HCT116 (cell line): ENCODE measurements around the gene GABPB2. TPM values are rescaled to one million over a fixed set of nuclear protein-coding genes. Genes with fewer than 3 reads are reported as not detected.

Source experiments
- ATAC-seq: fragments of 200-7000 bp; cut with Tn5 transposase; 2 replicates; pipeline ENCODE4 v1.9.1; 2020; ENCODE audit warnings: mild to moderate bottlenecking, moderate library complexity
- BruUV-seq: library from RNA; stranded (reverse); fragments of 400-500 nt; replicated peaks from 2 replicates; lab custom pipeline; 2021; lab: Mats Ljungman, UMichigan
- CTCF ChIA-PET: fragments of 300-600 bp; sonication (Branson Sonifier 250); formaldehyde crosslinking; loops from one replicate; lab custom pipeline; 2021; ENCODE audit warnings: antibody characterized with exemption; lab: Charles Lee
- POLR2A ChIA-PET: fragments of 300-600, 350-600 bp; sonication (Branson Sonifier 250); formaldehyde crosslinking; loops from one replicate; lab custom pipeline; 2021; ENCODE audit warnings: antibody characterized with exemption; lab: Charles Lee
- RAD21 ChIA-PET, 2 experiments: fragments of 300-600 bp; sonication (Branson Sonifier 250); formaldehyde crosslinking; loops; one replicate each; lab custom pipeline; 2023; ENCODE audit warnings: low total read pairs in 2 of 2; ENCODE audit not compliant: uncharacterized antibody in 2 of 2, unreplicated experiment in 2 of 2, low non-redundant PET in 1 of 2; lab: Charles Lee
- DNase-seq: peaks from one replicate; pipeline ENCODE4 v3.0.0-alpha.2; 2010; ENCODE audit warnings: low read depth, low spot score
- H2AFZ ChIP-seq: fragments of 200-600 bp; shearing (Covaris generic), sonication (generic); 2 replicates; pipeline ENCODE4 v1.6.1; 2017; ENCODE audit warnings: low read depth, mixed run types, mixed read lengths, antibody characterized with exemption, low read length; ENCODE audit not compliant: poor library complexity, severe bottlenecking
- H3K27ac ChIP-seq: 2 replicates; pipeline ENCODE4 v1.5.1; 2012; ENCODE audit warnings: low read depth, low read length
- H3K27me3 ChIP-seq: fragments of 200-600 bp; sonication (generic); 2 replicates; pipeline ENCODE4 v1.6.1; 2016; ENCODE audit warnings: mixed run types, low read length, mixed read lengths; ENCODE audit not compliant: insufficient read depth
- H3K36me3 ChIP-seq, 2 experiments: fragments of 200-500 bp in 1 of 2; fragments of 200-600 bp in 1 of 2; sonication (Bioruptor generic) in 1 of 2; sonication (generic) in 1 of 2; 2 replicates each; pipeline versions ENCODE4 v1.5.1 to v1.6.1; 2014 to 2016; ENCODE audit warnings: low read length in 2 of 2, inconsistent platforms in 1 of 2, mixed read lengths in 1 of 2, mixed run types in 1 of 2; ENCODE audit not compliant: insufficient read depth in 2 of 2, control insufficient read depth in 1 of 2
- H3K4me1 ChIP-seq, 2 experiments: fragments of 200-600 bp in 1 of 2; sonication (generic) in 1 of 2; 2 replicates each; pipeline versions ENCODE4 v1.5.1 to v1.6.1; 2012 to 2017; ENCODE audit warnings: low read length in 2 of 2, inconsistent platforms in 1 of 2, mild to moderate bottlenecking in 1 of 2, mixed read lengths in 1 of 2, mixed run types in 1 of 2, moderate library complexity in 1 of 2; ENCODE audit not compliant: insufficient read depth in 2 of 2, control insufficient read depth in 1 of 2
- H3K4me2 ChIP-seq: fragments of 200-600 bp; sonication (generic); 2 replicates; pipeline ENCODE4 v1.6.1; 2017; ENCODE audit warnings: mixed run types, low read length, mixed read lengths
- H3K4me3 ChIP-seq, 2 experiments: fragments of 200-600 bp in 1 of 2; sonication (generic) in 1 of 2; replicated peaks in 1 of 2; 2 replicates each; pipeline ENCODE4 v1.5.1; 2011 to 2016; ENCODE audit warnings: low read length in 2 of 2, control low read depth in 1 of 2, low read depth in 1 of 2, mild to moderate bottlenecking in 1 of 2, mixed read lengths in 1 of 2, mixed run types in 1 of 2
- H3K79me2 ChIP-seq: fragments of 200-600 bp; sonication (generic); 2 replicates; pipeline ENCODE4 v1.6.1; 2017; ENCODE audit warnings: mild to moderate bottlenecking, mixed run types, low read length, moderate library complexity, mixed read lengths; ENCODE audit not compliant: insufficient read depth
- H3K9ac ChIP-seq: fragments of 200-600 bp; sonication (generic); 2 replicates; pipeline ENCODE4 v1.6.1; 2016; ENCODE audit warnings: low read length, mixed read lengths
- H3K9me2 ChIP-seq: fragments of 200-600 bp; sonication (generic), shearing (Covaris generic); 2 replicates; pipeline ENCODE4 v1.6.1; 2017; ENCODE audit warnings: mixed run types, mild to moderate bottlenecking, moderate library complexity; ENCODE audit not compliant: insufficient read depth
- H3K9me3 ChIP-seq, 2 experiments: fragments of 200-500 bp in 1 of 2; fragments of 200-600 bp in 1 of 2; sonication (Bioruptor generic) in 1 of 2; sonication (generic) in 1 of 2; 2 replicates each; pipeline ENCODE4 v1.6.1; 2014 to 2017; ENCODE audit warnings: low read length in 2 of 2, mixed read lengths in 2 of 2, inconsistent platforms in 1 of 2, low read depth in 1 of 2, mild to moderate bottlenecking in 1 of 2, mixed run types in 1 of 2, moderate library complexity in 1 of 2; ENCODE audit not compliant: control insufficient read depth in 1 of 2, insufficient read depth in 1 of 2
- H4K20me1 ChIP-seq: fragments of 200-600 bp; sonication (generic), shearing (Covaris generic); 2 replicates; pipeline ENCODE4 v1.6.1; 2017; ENCODE audit warnings: mixed run types, mild to moderate bottlenecking, moderate library complexity; ENCODE audit not compliant: insufficient read depth
- CEBPB ChIP-seq: IDR thresholded peaks from 2 replicates; pipeline ENCODE4 v1.6.1; 2012; ENCODE audit warnings: low read depth
- CTCF ChIP-seq, 3 experiments: fragments of 200-600 bp in 1 of 3; sonication (generic) in 1 of 3; IDR thresholded peaks in 2 of 3; conservative IDR thresholded peaks in 1 of 3; 2 replicates each; pipeline ENCODE4 v1.5.1; 2012 to 2017; ENCODE audit warnings: low read depth in 2 of 3, low read length in 2 of 3, antibody characterized with exemption in 1 of 3, borderline replicate concordance in 1 of 3, control low read depth in 1 of 3, mild to moderate bottlenecking in 1 of 3, mixed read lengths in 1 of 3, mixed run types in 1 of 3, moderate library complexity in 1 of 3; ENCODE audit not compliant: insufficient read depth in 1 of 3
- ZBTB33 ChIP-seq: IDR thresholded peaks from 2 replicates; pipeline ENCODE4 v1.6.1; 2011; ENCODE audit warnings: mild to moderate bottlenecking, low read length, moderate library complexity; ENCODE audit not compliant: insufficient replicate concordance; ENCODE audit errors: extremely low read depth
- intact Hi-C: fragments of 100-400 bp; cut with micrococcal nuclease; formaldehyde crosslinking; loops from 2 replicates; pipeline ENCODE4 v1.10.0; 2022
- total RNA-seq: library from RNA; stranded (reverse); gene quantifications from one replicate; pipeline ENCODE4 v1.2.1, GENCODE V29; 2021; ENCODE audit not compliant: unreplicated experiment

GABPB2 gene
- total RNA-seq, 1 experiment from 2014 or later: 7.7 TPM

- Histone ChIP-seq H3K79me2 (no peaks in the 10 kb centered on the region), H3K9me2 (no peaks in the 10 kb centered on the region), H4K20me1 (no peaks in the 10 kb centered on the region), H3K27ac (no peak overlapping the region), H3K36me3 (no peaks in the 10 kb centered on the region), H3K4me3 (no peak overlapping the region), H3K4me1 (no peaks in the 10 kb centered on the region), H3K9me3 (no peaks in the 10 kb centered on the region), H3K9ac (no peak overlapping the region), H3K27me3 (no peaks in the 10 kb centered on the region), H3K4me2 (no peak overlapping the region), H2AFZ (no peak overlapping the region)
- CTCF ChIA-PET: no interaction called here
- TF ChIP-seq ZBTB33 (no peak), CEBPB (no peak), CTCF (IDR thresholded peaks at IDR 0.05 in 2 of 3, conservative IDR thresholded peaks at IDR 0.05 in 1 of 3; ENCODE audit: borderline replicate concordance in 1 of 3, insufficient read depth in 1 of 3, low read depth in 2 of 3, low read length in 2 of 3) (peak in 2 of 3 experiments; percentile 18 to 29; a peak in 1 of 6 replicates)
- BruUV-seq: no TSS peak
- intact Hi-C loops: no loop called here
- POLR2A ChIA-PET: no interaction called here
- RAD21 ChIA-PET: no interaction called here
- peak; percentile 60 for ATAC-seq
- DNase-seq: no peak
Observed at GRCh38 chr1:151135433-151136385, 65.1 kb downstream of the GABPB2 start.
